B cell (primary cell): Measurements from ENCODE around the gene TEKT3. TPM values are rescaled to one million over a fixed set of nuclear protein-coding genes. Genes with fewer than 3 reads are reported as not detected.

Source experiments
- ATAC-seq: fragments of 200-7000 bp; cut with Tn5 transposase; one replicate; pipeline ENCODE4 v1.10.0; 2021; ENCODE audit warnings: low read depth, mild to moderate bottlenecking, moderate number of reproducible peaks, moderate library complexity
- CTCF ChIA-PET: fragments of 350-600 bp; sonication (Branson Sonifier 250); formaldehyde crosslinking; loops from one replicate; lab custom pipeline; 2021; ENCODE audit warnings: antibody characterized with exemption, inconsistent platforms; lab: Charles Lee
- POLR2A ChIA-PET: fragments of 350-600 bp; sonication (Branson Sonifier 250); formaldehyde crosslinking; loops from one replicate; lab custom pipeline; 2021; ENCODE audit warnings: antibody characterized with exemption; lab: Charles Lee
- DNase-seq: peaks from one replicate; pipeline ENCODE4 v3.0.0; 2013
- H2AFZ ChIP-seq: 2 replicates; pipeline ENCODE4 v1.6.1; 2012; ENCODE audit warnings: mild to moderate bottlenecking, low read depth, low read length; ENCODE audit not compliant: insufficient read depth, poor library complexity, severe bottlenecking
- H3K27ac ChIP-seq, 2 donors: 1 replicate in 1 of 2; 2 replicates in 1 of 2; pipeline ENCODE4 v1.5.1; 2012 to 2013; ENCODE audit warnings: low read length in 2 of 2, mild to moderate bottlenecking in 2 of 2, moderate library complexity in 1 of 2
- H3K27me3 ChIP-seq, 4 experiments: fragments of 200-600 bp in 1 of 4; sonication (generic) in 1 of 4; replicated peaks in 1 of 4; 1 replicate in 2 of 4; 2 replicates in 2 of 4; pipeline versions ENCODE4 v1.6.1 to v1.7.0; 2013 to 2016; ENCODE audit warnings: low read length in 3 of 4, mild to moderate bottlenecking in 2 of 4, mixed read lengths in 1 of 4, moderate library complexity in 1 of 4; ENCODE audit not compliant: insufficient read depth in 4 of 4, control insufficient read depth in 3 of 4; ENCODE audit errors: control extremely low read depth in 1 of 4
- H3K36me3 ChIP-seq, 2 experiments: replicated peaks in 1 of 2; 1 replicate in 1 of 2; 2 replicates in 1 of 2; pipeline versions ENCODE4 v1.6.1 to v1.7.1; 2013; ENCODE audit warnings: low read length in 1 of 2; ENCODE audit not compliant: insufficient read depth in 2 of 2, control insufficient read depth in 1 of 2; ENCODE audit errors: control extremely low read depth in 1 of 2, extremely low read depth in 1 of 2
- H3K4me1 ChIP-seq, 2 donors: fragments of 200-600 bp in 1 of 2; sonication (generic) in 1 of 2; 1 replicate in 1 of 2; 2 replicates in 1 of 2; pipeline versions ENCODE4 v1.5.1 to v1.6.1; 2013 to 2017; ENCODE audit warnings: low read length in 2 of 2; ENCODE audit not compliant: control insufficient read depth in 2 of 2, insufficient read depth in 2 of 2
- H3K4me2 ChIP-seq: replicated peaks from 2 replicates; pipeline ENCODE3; 2012; ENCODE audit warnings: mild to moderate bottlenecking, low read depth, low read length; ENCODE audit not compliant: poor library complexity, severe bottlenecking
- H3K4me3 ChIP-seq, 5 experiments: fragments of 200-600 bp in 1 of 5; sonication (generic) in 1 of 5; 1 replicate in 3 of 5; 2 replicates in 2 of 5; pipeline versions ENCODE4 v1.5.1 to v1.7.0; 2011 to 2016; ENCODE audit warnings: low read length in 4 of 5, mild to moderate bottlenecking in 4 of 5, low read depth in 2 of 5, control low read depth in 1 of 5, moderate library complexity in 1 of 5; ENCODE audit not compliant: insufficient read depth in 1 of 5; ENCODE audit errors: control extremely low read depth in 1 of 5, extremely low read depth in 1 of 5
- H3K79me2 ChIP-seq: fragments of 200-600 bp; sonication (generic); one replicate; pipeline ENCODE4 v1.6.0; 2016; ENCODE audit warnings: low read length; ENCODE audit not compliant: control insufficient read depth, insufficient read depth
- H3K9ac ChIP-seq: fragments of 200-600 bp; sonication (generic); 2 replicates; pipeline ENCODE4 v1.6.1; 2017; ENCODE audit warnings: mild to moderate bottlenecking, low read length, moderate library complexity
- H3K9me3 ChIP-seq, 3 donors: one replicate each; pipeline versions ENCODE4 v1.6.1 to v1.7.1; 2013; ENCODE audit warnings: low read length in 2 of 3; ENCODE audit not compliant: control insufficient read depth in 2 of 3, insufficient read depth in 1 of 3; ENCODE audit errors: control extremely low read depth in 1 of 3
- H4K20me1 ChIP-seq: 2 replicates; pipeline ENCODE4 v1.6.0; 2012; ENCODE audit warnings: mild to moderate bottlenecking, low read length; ENCODE audit not compliant: insufficient read depth, control insufficient read depth, poor library complexity, severe bottlenecking
- H3K27ac Mint-ChIP-seq: one replicate; pipeline ENCODE4 v1.8.0; 2021; ENCODE audit warnings: mixed read lengths
- H3K27me3 Mint-ChIP-seq: one replicate; pipeline ENCODE4 v1.8.0; 2021; ENCODE audit warnings: mixed read lengths
- H3K4me1 Mint-ChIP-seq: one replicate; pipeline ENCODE4 v1.8.0; 2021; ENCODE audit warnings: mixed read lengths
- H3K4me3 Mint-ChIP-seq: one replicate; pipeline ENCODE4 v1.8.0; 2021; ENCODE audit warnings: mixed read lengths
- H3K9me3 Mint-ChIP-seq: one replicate; pipeline ENCODE4 v1.8.0; 2022; ENCODE audit warnings: mixed read lengths; ENCODE audit not compliant: insufficient read depth
- CTCF ChIP-seq: fragments of 200-600 bp; IDR thresholded peaks from one replicate; pipeline ENCODE4 v1.8.0; 2022; ENCODE audit warnings: antibody characterized with exemption, mild to moderate bottlenecking
- EZH2 ChIP-seq: IDR thresholded peaks from 2 replicates; pipeline ENCODE4 v1.6.1; 2012; ENCODE audit warnings: borderline replicate concordance, low read depth, mild to moderate bottlenecking, moderate library complexity, low read length; ENCODE audit not compliant: insufficient read depth, poor library complexity, severe bottlenecking
- WGBS: methylation state at CpG from one replicate; pipeline ENCODE4 v1.1.5; 2013; ENCODE audit warnings: missing lambda C conversion rate; ENCODE audit not compliant: insufficient coverage; 5-methylcytosine and 5-hydroxymethylcytosine counted together
- intact Hi-C: fragments of 100-400 bp; cut with micrococcal nuclease; formaldehyde crosslinking; loops from one replicate; pipeline ENCODE4 v1.10.0; 2022
- polyA plus RNA-seq: library from polyadenylated mRNA; depleted of rRNA; stranded (reverse); fragments of >200 nt; gene quantifications from 2 replicates; pipeline ENCODE4 v1.2.3, GENCODE V29; 2012
- total RNA-seq, 2 donors: library from RNA; stranded (reverse); fragments of 120-200 nt in 1 of 2; gene quantifications; 1 replicate in 1 of 2; 2 replicates in 1 of 2; pipeline versions ENCODE4 v1.2.3 to v1.2.4, GENCODE V29; 2013 to 2022

Gene TEKT3
- total and polyA plus RNA-seq, 2 donors (not counting 1 experiment from before 2014, with no cell fraction given): 0.49 to 1.8 TPM

GRCh38 chr17:15363702-15364101 lies 22.3 kb upstream of the TEKT3 start:
- ChIA-PET CTCF (no interaction called here), POLR2A (no interaction called here)
- Histone ChIP-seq H3K79me2 (no peaks in the 10 kb centered on the region), H3K4me1 (no peaks in the 10 kb centered on the region), H3K4me3 (no peak overlapping the region), H3K9me3 (peaks cover 0 to 5% (median 0%) of the 10 kb centered on the region in 3 donors), H2AFZ (no peak overlapping the region), H3K4me2 (no peak overlapping the region), H3K36me3 (no peaks in the 10 kb centered on the region), H3K9ac (no peak overlapping the region), H3K27ac (no peak overlapping the region), H4K20me1 (no peaks in the 10 kb centered on the region), H3K27me3 (no peaks in the 10 kb centered on the region)
- Mint-ChIP-seq H3K27ac (no peak overlapping the region), H3K9me3 (no peaks in the 10 kb centered on the region), H3K4me3 (no peak overlapping the region), H3K27me3 (no peaks in the 10 kb centered on the region), H3K4me1 (no peaks in the 10 kb centered on the region)
- DNase-seq: no peak
- 84% methylated on average over 2 of the region's 6 CpGs for WGBS
- TF ChIP-seq EZH2 (no peak), CTCF (no peak)
- ATAC-seq: no peak
- intact Hi-C loops: no loop called here

GRCh38 chr17:15361592-15361991 lies 20.2 kb upstream of the TEKT3 start:
- Histone ChIP-seq H2AFZ (no peak overlapping the region), H3K79me2 (no peaks in the 10 kb centered on the region), H3K27ac (no peak overlapping the region), H4K20me1 (no peaks in the 10 kb centered on the region), H3K27me3 (no peaks in the 10 kb centered on the region), H3K4me3 (no peak overlapping the region), H3K9me3 (no peaks in the 10 kb centered on the region), H3K9ac (no peak overlapping the region), H3K4me2 (no peak overlapping the region), H3K4me1 (no peaks in the 10 kb centered on the region), H3K36me3 (no peaks in the 10 kb centered on the region)
- H3K27ac Mint-ChIP-seq: no peak overlapping the region
- no peaks in the 10 kb centered on the region for H3K27me3 Mint-ChIP-seq
- ChIA-PET CTCF (no interaction called here), POLR2A (no interaction called here)
- WGBS: 74% methylated on average over 2 of the region's 2 CpGs
- H3K4me1 Mint-ChIP-seq: no peaks in the 10 kb centered on the region
- ATAC-seq (no peak), DNase-seq (no peak)
- H3K4me3 Mint-ChIP-seq: no peak overlapping the region
- intact Hi-C loops: no loop called here
- no peaks in the 10 kb centered on the region for H3K9me3 Mint-ChIP-seq
- TF ChIP-seq EZH2 (no peak), CTCF (no peak)
